A549 (cell line): Measurements from ENCODE around the gene ANKRD17. TPM values are rescaled to one million over a fixed set of nuclear protein-coding genes. Genes with fewer than 3 reads are reported as not detected.

Experiments
- ATAC-seq, 2 experiments: fragments of 200-7000 bp in 1 of 2; fragments of >200 bp in 1 of 2; cut with Nextera tagmentation in 1 of 2; cut with Tn5 transposase in 1 of 2; 3 replicates each; pipeline versions ENCODE4 v1.8.0 to v1.9.1; 2018 to 2020; ENCODE audit warnings: mild to moderate bottlenecking in 1 of 2, moderate library complexity in 1 of 2
- CTCF ChIA-PET: fragments of 300-600 bp; sonication (Branson Sonifier 250); formaldehyde crosslinking; extraction: SDS; loops from one replicate; lab custom pipeline; 2021; ENCODE audit warnings: antibody characterized with exemption, inconsistent platforms; lab: Yijun Ruan, JAX
- POLR2A ChIA-PET: fragments of 350-600 bp; formaldehyde crosslinking; extraction: SDS; loops from one replicate; lab custom pipeline; 2021; ENCODE audit warnings: antibody characterized with exemption, inconsistent platforms; lab: Yijun Ruan, JAX
- DNase-seq, 2 experiments: peaks; one replicate each; pipeline versions ENCODE4 v3.0.0 to v3.0.0-alpha.2; 2011 to 2016; ENCODE audit warnings: low read depth in 1 of 2, low spot score in 1 of 2
- FAIRE-seq: peaks from 2 replicates; lab custom pipeline; 2011; peaks lifted over from hg19 to GRCh38; lab: Jason Lieb, UNC
- H3K27ac ChIP-seq, 2 experiments: fragments of >200 bp; sonication (Bioruptor Twin); formaldehyde crosslinking; 3 replicates each; pipeline ENCODE4 v1.5.1; 2016 to 2017
- H3K4me1 ChIP-seq: fragments of >200 bp; sonication (Bioruptor Twin); formaldehyde crosslinking; 3 replicates; pipeline ENCODE4 v1.6.1; 2016
- H3K4me2 ChIP-seq: fragments of >200 bp; sonication (Bioruptor Twin); formaldehyde crosslinking; 3 replicates; pipeline ENCODE4 v1.6.1; 2016
- H3K4me3 ChIP-seq: fragments of >200 bp; sonication (Bioruptor Twin); formaldehyde crosslinking; 3 replicates; pipeline ENCODE4 v1.5.1; 2016
- H3K9me3 ChIP-seq: fragments of >200 bp; sonication (Bioruptor Twin); formaldehyde crosslinking; 3 replicates; pipeline ENCODE4 v1.6.1; 2016
- BCL3 ChIP-seq: fragments of >200 bp; sonication (Bioruptor Twin); formaldehyde crosslinking; IDR thresholded peaks from 3 replicates; pipeline ENCODE4 v1.6.1; 2016
- CBX2 ChIP-seq: fragments of 200-600 bp; sonication (generic); IDR thresholded peaks from 2 replicates; pipeline ENCODE4 v1.6.1; 2016; ENCODE audit warnings: low read depth, mild to moderate bottlenecking, borderline replicate concordance
- CBX8 ChIP-seq: fragments of 200-600 bp; sonication (generic); IDR thresholded peaks from 2 replicates; pipeline ENCODE4 v1.6.1; 2016
- CHD4 ChIP-seq: fragments of 200-600 bp; sonication (generic); IDR thresholded peaks from 2 replicates; pipeline ENCODE4 v1.6.1; 2016; ENCODE audit warnings: antibody characterized with exemption, mild to moderate bottlenecking, borderline replicate concordance
- EHF ChIP-seq: fragments of 250-450 bp; sonication (Bioruptor Pico); IDR thresholded peaks from 2 replicates; pipeline ENCODE4 v1.5.0; 2020; ENCODE audit warnings: mild to moderate bottlenecking
- EHMT2 ChIP-seq: fragments of 200-600 bp; sonication (generic); IDR thresholded peaks from 2 replicates; pipeline ENCODE4 v1.6.1; 2016; ENCODE audit warnings: antibody characterized with exemption, low read depth, mild to moderate bottlenecking, moderate library complexity
- ELK1 ChIP-seq: fragments of 150-350 bp; IDR thresholded peaks from 2 replicates; pipeline ENCODE4 v1.6.1; 2014; ENCODE audit warnings: low read depth, mild to moderate bottlenecking, low read length
- ESRRA ChIP-seq: fragments of 150-350 bp; IDR thresholded peaks from 2 replicates; pipeline ENCODE4 v1.6.1; 2014; ENCODE audit warnings: mild to moderate bottlenecking, low read length, borderline replicate concordance
- FOSL2 ChIP-seq, 2 experiments: fragments of 450-650 bp in 1 of 2; fragments of >200 bp in 1 of 2; sonication (Bioruptor Twin) in 1 of 2; formaldehyde crosslinking; IDR thresholded peaks; 2 replicates each; pipeline versions ENCODE4 v1.5.0 to v1.6.1; 2016 to 2020; ENCODE audit warnings: mild to moderate bottlenecking in 1 of 2, moderate library complexity in 1 of 2
- FOXS1 ChIP-seq: fragments of 250-450 bp; sonication (Bioruptor Pico); IDR thresholded peaks from 2 replicates; pipeline ENCODE4 v1.5.0; 2020; ENCODE audit warnings: mild to moderate bottlenecking, moderate library complexity
- GATA3 ChIP-seq: IDR thresholded peaks from 2 replicates; pipeline ENCODE4 v1.6.1; 2012; ENCODE audit warnings: borderline replicate concordance
- HDAC2 ChIP-seq: fragments of 200-600 bp; sonication (generic); IDR thresholded peaks from 2 replicates; pipeline ENCODE4 v1.6.1; 2016
- HEYL ChIP-seq: fragments of 250-450 bp; sonication (Bioruptor Pico); IDR thresholded peaks from 2 replicates; pipeline ENCODE4 v1.8.0; 2021; ENCODE audit warnings: mild to moderate bottlenecking, moderate library complexity
- HOXA7 ChIP-seq: fragments of 250-450 bp; sonication (Bioruptor Pico); IDR thresholded peaks from 2 replicates; pipeline ENCODE4 v1.5.0; 2020; ENCODE audit warnings: mild to moderate bottlenecking, moderate library complexity
- JUN ChIP-seq, 2 experiments: fragments of >200 bp; sonication (Bioruptor Twin); formaldehyde crosslinking; IDR thresholded peaks; 2 replicates in 1 of 2; 3 replicates in 1 of 2; pipeline ENCODE4 v1.6.1; 2016 to 2017
- KDM1A ChIP-seq: fragments of 200-600 bp; sonication (generic); IDR thresholded peaks from 2 replicates; pipeline ENCODE4 v1.6.1; 2016; ENCODE audit warnings: low read depth, mild to moderate bottlenecking
- MAFK ChIP-seq: fragments of 450-650 bp; IDR thresholded peaks from 2 replicates; pipeline ENCODE4 v1.6.1; 2014; ENCODE audit not compliant: partially characterized antibody
- MAX ChIP-seq: IDR thresholded peaks from 2 replicates; pipeline ENCODE4 v1.6.1; 2012
- MYC ChIP-seq: IDR thresholded peaks from 2 replicates; pipeline ENCODE4 v1.6.1; 2012; ENCODE audit warnings: mild to moderate bottlenecking, inconsistent platforms, low read length, improper control_type of control experiment, borderline replicate concordance
- NPAS2 ChIP-seq: fragments of 250-450 bp; sonication (Bioruptor Pico); IDR thresholded peaks from 2 replicates; pipeline ENCODE4 v1.8.0; 2022; ENCODE audit warnings: mild to moderate bottlenecking, moderate library complexity, borderline replicate concordance
- NR3C1 ChIP-seq: fragments of >200 bp; sonication (Bioruptor Twin); formaldehyde crosslinking; IDR thresholded peaks from 3 replicates; pipeline ENCODE4 v1.6.1; 2017
- PHF8 ChIP-seq: fragments of 200-600 bp; sonication (generic); IDR thresholded peaks from 2 replicates; pipeline ENCODE4 v1.6.1; 2016; ENCODE audit warnings: low read depth, mild to moderate bottlenecking, antibody characterized with exemption, moderate library complexity, borderline replicate concordance
- POLR2A ChIP-seq: IDR thresholded peaks from 2 replicates; pipeline ENCODE4 v1.6.1; 2012; ENCODE audit warnings: mild to moderate bottlenecking, low read length
- POLR2AphosphoS2 ChIP-seq: conservative IDR thresholded peaks from 2 replicates; pipeline ENCODE4 v1.6.1; 2012; ENCODE audit warnings: low read length, improper control_type of control experiment, inconsistent platforms
- RAD21 ChIP-seq, 2 experiments: fragments of >200 bp in 1 of 2; sonication (Bioruptor Twin) in 1 of 2; formaldehyde crosslinking in 1 of 2; IDR thresholded peaks in 1 of 2; conservative IDR thresholded peaks in 1 of 2; 2 replicates in 1 of 2; 3 replicates in 1 of 2; pipeline ENCODE4 v1.6.1; 2012 to 2018; ENCODE audit warnings: inconsistent platforms in 1 of 2
- RCOR1 ChIP-seq: fragments of 150-350 bp; IDR thresholded peaks from 2 replicates; pipeline ENCODE4 v1.6.1; 2014; ENCODE audit warnings: antibody characterized with exemption, low read length, low read depth
- REST ChIP-seq: fragments of 200-600 bp; sonication (generic); IDR thresholded peaks from 2 replicates; pipeline ENCODE4 v1.6.1; 2016; ENCODE audit warnings: antibody characterized with exemption, mild to moderate bottlenecking, moderate library complexity
- SMC3 ChIP-seq: fragments of >200 bp; sonication (Bioruptor Twin); formaldehyde crosslinking; IDR thresholded peaks from 3 replicates; pipeline ENCODE4 v1.6.1; 2018; ENCODE audit warnings: inconsistent platforms
- SREBF2 ChIP-seq: fragments of 450-650 bp; IDR thresholded peaks from 2 replicates; pipeline ENCODE4 v1.6.1; 2014; ENCODE audit warnings: mild to moderate bottlenecking, moderate library complexity
- TP53 ChIP-seq: fragments of 250-450 bp; sonication (Bioruptor Pico); IDR thresholded peaks from 2 replicates; pipeline ENCODE4 v1.5.0; 2021; ENCODE audit warnings: mild to moderate bottlenecking, moderate library complexity
- WGBS: methylation state at CpG from one replicate; pipeline ENCODE4 v1.1.6; 2017; ENCODE audit errors: missing lambda C conversion rate; 5-methylcytosine and 5-hydroxymethylcytosine counted together
- polyA plus RNA-seq, 4 experiments: library from polyadenylated mRNA; depleted of rRNA in 3 of 4; stranded (reverse); fragments of >200 nt; fragmentation: RNase III in 1 of 4; extraction: RNeasy Plus Mini Kit Qiagen cat#74134 plus additional on column Dnase treatment in 1 of 4; gene quantifications; 2 replicates in 3 of 4; 3 replicates in 1 of 4; pipeline ENCODE4 v1.2.3, GENCODE V29; 2011 to 2017

Gene ANKRD17
- polyA plus RNA-seq, 2 of the 4 experiments (the other 2 are of a cell fraction) = 18.1 to 43.5 TPM

- ChIA-PET POLR2A (no interaction called here), CTCF (no interaction called here)
- DNase-seq (no peak), ATAC-seq (peak in 1 of 2 experiments; percentile 54; a peak in 3 of 6 replicates), FAIRE-seq (no peak)
- Histone ChIP-seq H3K4me2 (peak overlapping the region; percentile 46), H3K9me3 (no peaks in the 10 kb centered on the region), H3K4me1 (peaks cover 15% of the 10 kb centered on the region), H3K27ac (peak overlapping the region; percentile 33 to 60; a peak in 4 of 6 replicates), H3K4me3 (no peak overlapping the region)
- TF ChIP-seq MYC (no peak), POLR2A (no peak), HDAC2 (no peak), HOXA7 (CRISPR knock-in tag) (no peak), JUN (IDR thresholded peaks at IDR 0.05) (no peak), POLR2AphosphoS2 (no peak), PHF8 (no peak), RCOR1 (no peak), CBX2 (no peak), EHMT2 (no peak), BCL3 (no peak), REST (no peak), MAFK (no peak), CHD4 (no peak), SMC3 (no peak)
- WGBS = 84% methylated on average over 5 of the region's 5 CpGs
Observed at GRCh38 chr4:73104695-73105094, 153.9 kb downstream of the ANKRD17 start.

- H3K4me2 ChIP-seq = peak overlapping the region; percentile 46
- no peak overlapping the region for H3K4me3 ChIP-seq
- WGBS = 59% methylated on average over 8 of the region's 8 CpGs
- CTCF ChIA-PET = no interaction called here
- peak overlapping the region; percentile 33 to 60; a peak in 4 of 6 replicates for H3K27ac ChIP-seq
- peak; percentile 43 to 78; a peak in 3 of 6 replicates for ATAC-seq
- peaks cover 15% of the 10 kb centered on the region for H3K4me1 ChIP-seq
- DNase-seq = peak in 1 of 2 experiments; percentile 60
- FAIRE-seq = no peak
- H3K9me3 ChIP-seq = no peaks in the 10 kb centered on the region
- peak; percentile 70 for TF ChIP-seq MAFK
- peak; percentile 49; the same call in 1 of the 2 replicates for TF ChIP-seq MAX
- TF ChIP-seq SREBF2 = no peak
- POLR2A ChIA-PET = interaction anchor here (0.9 kb wide), 1 partner anchor 155 kb away, joined by 4 read pairs; the partner anchor contains the start of gene ANKRD17
Observed at GRCh38 chr4:73103799-73104503, 154.6 kb downstream of the ANKRD17 start.

GRCh38 chr4:73099143-73099542 is 159.5 kb downstream of the ANKRD17 start:
- 93% methylated on average over 6 of the region's 7 CpGs for WGBS
- FAIRE-seq (no peak), ATAC-seq (peak; percentile 24 to 40; a peak in 2 of 6 replicates), DNase-seq (no peak)
- Histone ChIP-seq H3K4me2 (no peak overlapping the region), H3K27ac (no peak overlapping the region), H3K4me1 (peaks cover 7% of the 10 kb centered on the region), H3K4me3 (no peak overlapping the region), H3K9me3 (no peaks in the 10 kb centered on the region)
- ChIA-PET CTCF (no interaction called here), POLR2A (no interaction called here)
- TF ChIP-seq NPAS2 (CRISPR knock-in tag) (no peak), SMC3 (no peak), EHF (CRISPR knock-in tag) (no peak), FOSL2 (IDR thresholded peaks at IDR 0.05) (no peak), FOSL2 (CRISPR knock-in tag; IDR thresholded peaks at IDR 0.05) (no peak), CBX8 (no peak), POLR2AphosphoS2 (no peak), HEYL (CRISPR knock-in tag) (no peak), HDAC2 (no peak), HOXA7 (CRISPR knock-in tag) (no peak), FOXS1 (CRISPR knock-in tag) (no peak), ESRRA (no peak), RAD21 (conservative IDR thresholded peaks at IDR 0.05 in 1 of 2, IDR thresholded peaks at IDR 0.05 in 1 of 2) (no peak), NR3C1 (no peak), KDM1A (no peak), GATA3 (no peak), ELK1 (no peak), TP53 (CRISPR knock-in tag) (no peak)
